SU-DHL-6 (cell line): ENCODE measurements around the gene MCRIP2.

Experiments
- H2AFZ ChIP-seq: fragments of 200-600 bp; sonication (generic); 2 replicates; pipeline ENCODE4 v1.6.1; 2014; ENCODE audit warnings: low read depth, mild to moderate bottlenecking, moderate library complexity, mixed read lengths, antibody characterized with exemption, low read length; ENCODE audit not compliant: severe bottlenecking
- H3F3A ChIP-seq: fragments of 200-600 bp; shearing (Covaris generic); 2 replicates; pipeline ENCODE4 v1.6.0; 2016; ENCODE audit warnings: antibody characterized with exemption, mild to moderate bottlenecking; ENCODE audit not compliant: insufficient read depth
- H3K27ac ChIP-seq: fragments of 200-600 bp; sonication (generic); 2 replicates; pipeline ENCODE4 v1.5.1; 2016; ENCODE audit warnings: low read depth, mild to moderate bottlenecking, low read length, moderate library complexity, mixed read lengths
- H3K27me3 ChIP-seq: fragments of 200-600 bp; sonication (generic), shearing (Covaris generic); 2 replicates; pipeline ENCODE4 v1.6.0; 2014; ENCODE audit warnings: mild to moderate bottlenecking, low read length
- H3K36me3 ChIP-seq: fragments of 200-600 bp; sonication (generic); 2 replicates; pipeline ENCODE4 v1.6.1; 2014; ENCODE audit warnings: mild to moderate bottlenecking, low read length, mixed read lengths
- H3K4me2 ChIP-seq: fragments of 300-600, 200-600 bp; shearing (Covaris generic), sonication (generic); 2 replicates; pipeline ENCODE4 v1.6.0; 2014; ENCODE audit warnings: low read length, low read depth, mild to moderate bottlenecking; ENCODE audit not compliant: poor library complexity, severe bottlenecking
- H3K4me3 ChIP-seq: fragments of 200-600 bp; sonication (generic); 2 replicates; pipeline ENCODE4 v1.5.1; 2014; ENCODE audit warnings: antibody characterized with exemption, low read length, mild to moderate bottlenecking, mixed read lengths; ENCODE audit not compliant: insufficient read depth, poor library complexity, severe bottlenecking
- H3K79me2 ChIP-seq: fragments of 200-600 bp; sonication (generic); 2 replicates; pipeline ENCODE4 v1.6.1; 2014; ENCODE audit warnings: mild to moderate bottlenecking, low read length, moderate library complexity; ENCODE audit not compliant: insufficient read depth
- H3K9ac ChIP-seq: fragments of 200-600 bp; sonication (generic); 2 replicates; pipeline ENCODE4 v1.7.0; 2014; ENCODE audit warnings: mild to moderate bottlenecking, low read length
- H3K9me2 ChIP-seq: fragments of 200-600 bp; sonication (generic); replicated peaks from 2 replicates; pipeline ENCODE4 v1.6.1; 2014; ENCODE audit warnings: low read length; ENCODE audit not compliant: insufficient read depth
- H3K9me3 ChIP-seq: fragments of 200-600 bp; sonication (generic); 2 replicates; pipeline ENCODE4 v1.6.1; 2014; ENCODE audit warnings: low read length, mixed read lengths; ENCODE audit not compliant: insufficient read depth
- H4K20me1 ChIP-seq: fragments of 200-600 bp; sonication (generic); 2 replicates; pipeline ENCODE4 v1.6.1; 2014; ENCODE audit warnings: low read depth, mild to moderate bottlenecking, antibody characterized with exemption, low read length, moderate library complexity, mixed read lengths
- EZH2phosphoT487 ChIP-seq: fragments of 200-600 bp; sonication (generic), shearing (Covaris generic); conservative IDR thresholded peaks from 2 replicates; pipeline ENCODE4 v1.6.1; 2018; ENCODE audit warnings: mild to moderate bottlenecking, antibody characterized with exemption, low read length, moderate library complexity, mixed read lengths
- TF ChIP-seq, protein P1 (sequence below): fragments of 200-600 bp; sonication (generic); IDR thresholded peaks from one replicate; pipeline ENCODE4 v1.5.1; 2017; ENCODE audit warnings: antibody characterized with exemption, mild to moderate bottlenecking, low read length, moderate library complexity; ENCODE audit not compliant: insufficient read depth, poor library complexity, severe bottlenecking

The MCRIP2 gene, protein sequence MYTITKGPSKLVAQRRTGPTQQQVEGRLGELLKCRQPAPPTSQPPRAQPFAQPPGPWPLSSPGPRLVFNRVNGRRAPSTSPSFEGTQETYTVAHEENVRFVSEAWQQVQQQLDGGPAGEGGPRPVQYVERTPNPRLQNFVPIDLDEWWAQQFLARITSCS

DNA sequence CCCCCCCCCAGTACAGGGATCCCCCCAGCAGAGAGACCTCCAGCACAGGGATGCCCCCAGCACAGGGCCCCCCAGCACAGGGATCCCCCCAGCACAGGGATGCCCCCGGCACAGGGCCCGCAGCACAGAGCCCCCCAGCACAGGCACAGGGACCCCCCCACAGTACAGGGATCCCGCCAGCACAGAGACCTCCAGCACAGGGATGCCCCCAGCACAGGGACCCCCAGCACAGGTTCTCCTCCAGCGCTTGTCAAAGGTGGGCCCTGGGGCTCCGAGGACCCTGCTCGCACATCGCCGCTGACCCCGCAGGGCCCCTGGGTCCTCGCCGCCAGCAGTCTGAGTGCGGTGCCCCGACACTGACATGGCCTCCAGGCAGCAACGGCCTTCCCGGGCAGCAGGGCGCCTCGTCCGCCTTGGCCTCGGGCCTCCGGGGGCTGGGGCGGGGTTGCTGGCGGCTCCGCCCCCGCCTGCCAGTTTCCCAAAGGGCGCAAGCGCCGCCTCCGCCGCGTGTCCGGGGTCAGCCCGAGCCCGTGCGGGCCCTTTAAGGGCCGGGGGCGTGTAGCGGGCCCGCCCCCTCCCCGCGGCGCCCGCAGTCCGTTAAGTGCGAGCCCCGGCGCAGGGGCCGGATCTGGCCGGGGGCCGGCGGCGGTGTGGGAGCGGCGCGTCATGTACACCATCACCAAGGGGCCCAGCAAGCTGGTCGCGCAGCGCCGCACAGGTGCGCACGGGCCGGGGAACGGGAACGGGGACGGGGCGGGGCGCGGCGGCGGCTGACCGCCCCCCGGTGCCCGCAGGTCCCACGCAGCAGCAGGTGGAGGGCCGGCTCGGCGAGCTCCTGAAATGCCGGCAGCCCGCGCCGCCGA is at the start of gene MCRIP2:
Gene MCRIP2, plus strand, starts transcription at position 503 of the 863 bp plus-strand sequence. Its CDS starts 164 bp downstream, at position 667.
- H4K20me1 ChIP-seq = no peaks in the 10 kb centered on the region
- H3K79me2 ChIP-seq = peaks cover 13% of the 10 kb centered on the region
- no peak for TF ChIP-seq EZH2phosphoT487
- TF ChIP-seq, protein P1, sequence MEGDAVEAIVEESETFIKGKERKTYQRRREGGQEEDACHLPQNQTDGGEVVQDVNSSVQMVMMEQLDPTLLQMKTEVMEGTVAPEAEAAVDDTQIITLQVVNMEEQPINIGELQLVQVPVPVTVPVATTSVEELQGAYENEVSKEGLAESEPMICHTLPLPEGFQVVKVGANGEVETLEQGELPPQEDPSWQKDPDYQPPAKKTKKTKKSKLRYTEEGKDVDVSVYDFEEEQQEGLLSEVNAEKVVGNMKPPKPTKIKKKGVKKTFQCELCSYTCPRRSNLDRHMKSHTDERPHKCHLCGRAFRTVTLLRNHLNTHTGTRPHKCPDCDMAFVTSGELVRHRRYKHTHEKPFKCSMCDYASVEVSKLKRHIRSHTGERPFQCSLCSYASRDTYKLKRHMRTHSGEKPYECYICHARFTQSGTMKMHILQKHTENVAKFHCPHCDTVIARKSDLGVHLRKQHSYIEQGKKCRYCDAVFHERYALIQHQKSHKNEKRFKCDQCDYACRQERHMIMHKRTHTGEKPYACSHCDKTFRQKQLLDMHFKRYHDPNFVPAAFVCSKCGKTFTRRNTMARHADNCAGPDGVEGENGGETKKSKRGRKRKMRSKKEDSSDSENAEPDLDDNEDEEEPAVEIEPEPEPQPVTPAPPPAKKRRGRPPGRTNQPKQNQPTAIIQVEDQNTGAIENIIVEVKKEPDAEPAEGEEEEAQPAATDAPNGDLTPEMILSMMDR = no peak
- H3K9me2 ChIP-seq = no peaks in the 10 kb centered on the region
- H3F3A ChIP-seq = peaks cover 26% of the 10 kb centered on the region
- H3K9ac ChIP-seq = peak within 1 kb of the TSS; percentile 70
- peak within 1 kb of the TSS; percentile 35 for H2AFZ ChIP-seq
- H3K27me3 ChIP-seq = no peaks in the 10 kb centered on the region
- H3K27ac ChIP-seq = peak within 1 kb of the TSS; percentile 74
- peak within 1 kb of the TSS; percentile 65 for H3K4me2 ChIP-seq
- peak within 1 kb of the TSS; percentile 80 for H3K4me3 ChIP-seq
- H3K9me3 ChIP-seq = no peaks in the 10 kb centered on the region
- no peaks in the 10 kb centered on the region for H3K36me3 ChIP-seq

DNA sequence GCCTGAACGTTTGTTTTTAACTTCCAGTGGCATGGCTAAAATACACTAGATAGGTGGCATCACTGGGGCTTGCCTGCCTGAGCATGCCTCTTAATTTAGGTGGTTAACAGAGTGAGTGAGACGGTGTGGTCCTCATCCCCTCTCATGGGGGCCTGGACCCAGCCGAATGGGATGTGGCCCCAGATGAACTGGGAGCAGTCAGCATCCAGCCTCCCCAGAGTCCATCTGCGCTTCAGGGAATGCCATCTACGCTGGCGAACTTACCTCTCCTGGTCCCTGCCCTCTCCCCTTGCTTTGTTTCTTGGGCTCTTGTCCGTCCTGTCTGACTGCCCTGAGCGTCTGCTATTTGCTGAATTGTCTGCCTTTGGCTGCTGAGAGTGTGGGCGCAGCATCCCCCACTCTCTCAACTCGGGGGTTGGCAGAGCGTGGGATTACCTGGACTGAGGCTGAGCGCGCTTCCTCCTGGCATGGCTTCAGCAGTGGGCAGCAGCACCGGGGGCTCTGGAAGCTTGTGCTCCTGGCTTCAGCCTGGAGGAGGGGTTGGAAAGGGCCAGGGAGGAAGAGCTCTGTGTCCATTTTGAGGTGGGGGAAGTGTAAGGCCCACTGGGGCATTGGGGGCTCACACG is 49.6 kb upstream of the MCRIP2 start:
- Histone ChIP-seq H2AFZ (no peak overlapping the region), H3K27ac (no peak overlapping the region), H3F3A (no peaks in the 10 kb centered on the region), H3K9me3 (no peaks in the 10 kb centered on the region), H3K27me3 (no peaks in the 10 kb centered on the region), H3K4me3 (no peak overlapping the region), H4K20me1 (no peaks in the 10 kb centered on the region), H3K79me2 (peaks cover 13% of the 10 kb centered on the region; the same call in 1 of the 2 replicates), H3K9me2 (no peaks in the 10 kb centered on the region), H3K9ac (no peak overlapping the region), H3K4me2 (no peak overlapping the region), H3K36me3 (no peaks in the 10 kb centered on the region)
- TF ChIP-seq EZH2phosphoT487 = no peak
- TF ChIP-seq, protein P1 = no peak

DNA sequence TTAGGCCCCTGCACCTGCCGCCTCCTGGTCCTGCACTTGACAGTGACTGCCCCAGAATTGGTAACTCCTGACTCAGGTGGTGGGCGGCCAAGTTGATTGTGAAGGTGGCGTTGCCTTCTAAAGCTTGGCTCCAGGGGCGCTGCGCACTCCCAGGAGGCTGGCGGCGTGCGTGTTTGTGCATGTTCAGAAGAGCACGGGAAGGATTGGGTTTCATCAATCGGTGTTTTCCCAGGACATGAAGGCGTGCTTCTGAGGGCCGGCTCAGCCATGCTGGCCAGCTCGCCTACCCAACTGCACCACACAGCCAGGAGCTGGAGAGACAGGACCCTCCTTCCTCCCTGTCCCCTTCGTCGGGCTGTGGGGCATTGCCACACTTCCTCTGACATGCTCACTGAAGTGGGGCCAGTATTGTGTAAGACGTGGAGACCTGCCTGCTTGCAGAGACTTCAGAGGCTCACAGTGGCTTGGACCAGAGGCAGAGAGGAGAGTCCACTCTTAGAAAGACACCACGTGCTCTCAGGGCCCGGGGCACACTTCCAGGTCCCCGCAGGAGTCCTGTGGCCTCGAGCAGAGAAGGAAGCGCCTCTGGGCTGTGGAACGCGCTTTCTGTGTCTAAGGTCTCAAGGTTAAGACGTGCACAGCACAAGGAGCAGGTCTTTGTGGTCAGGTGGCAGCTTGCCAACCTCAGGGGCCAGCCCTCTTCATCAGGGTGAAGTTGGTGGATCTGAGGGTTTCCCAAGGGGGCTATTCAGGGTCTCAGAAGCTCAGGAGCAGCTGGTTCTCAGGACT is 48.9 kb upstream of the MCRIP2 start:
- Histone ChIP-seq H3K27ac (no peak overlapping the region), H3K9me2 (no peaks in the 10 kb centered on the region), H2AFZ (no peak overlapping the region), H3K79me2 (peaks cover 13% of the 10 kb centered on the region; the same call in 1 of the 2 replicates), H3K9ac (no peak overlapping the region), H3K9me3 (no peaks in the 10 kb centered on the region), H3K4me3 (no peak overlapping the region), H3K4me2 (no peak overlapping the region), H3K27me3 (no peaks in the 10 kb centered on the region), H4K20me1 (no peaks in the 10 kb centered on the region), H3F3A (no peaks in the 10 kb centered on the region), H3K36me3 (no peaks in the 10 kb centered on the region)
- TF ChIP-seq, protein P1 = no peak
- TF ChIP-seq EZH2phosphoT487 = no peak
